H1 (cell line): ENCODE measurements around the gene RHOV. TPM values are rescaled to one million over a fixed set of nuclear protein-coding genes. Genes with fewer than 3 reads are reported as not detected.
A peak's percentile ranks its signal among the peaks of the same experiment; 100 is the strongest.

Source experiments
- CTCF ChIA-PET: fragments of 300-600 bp; sonication (Branson Sonifier 250); formaldehyde crosslinking; loops from one replicate; lab custom pipeline; 2021; ENCODE audit not compliant: partially characterized antibody; lab: Charles Lee
- POLR2A ChIA-PET: fragments of 300-600 bp; sonication (Branson Sonifier 250); formaldehyde crosslinking; loops from one replicate; lab custom pipeline; 2021; ENCODE audit warnings: inconsistent platforms; ENCODE audit not compliant: partially characterized antibody; lab: Charles Lee
- DNase-seq, 2 experiments: peaks; one replicate each; pipeline versions ENCODE4 v3.0.0 to v3.0.0-alpha.2; 2010 to 2022; ENCODE audit warnings: low spot score in 2 of 2, low read depth in 1 of 2, mixed read lengths in 1 of 2
- FAIRE-seq: peaks from 2 replicates; lab custom pipeline; 2011; peaks lifted over from hg19 to GRCh38; lab: Jason Lieb, UNC
- H2AFZ ChIP-seq: 2 replicates; pipeline ENCODE4 v1.8.1; 2012; ENCODE audit warnings: low read length, inconsistent platforms
- H2AK5ac ChIP-seq: 2 replicates; pipeline ENCODE4 v1.6.1; 2013; ENCODE audit warnings: low read depth, low read length
- H2BK120ac ChIP-seq: replicated peaks from 2 replicates; pipeline ENCODE3; 2013; ENCODE audit warnings: low read depth, low read length, inconsistent platforms
- H2BK12ac ChIP-seq: 2 replicates; pipeline ENCODE4 v1.6.1; 2013; ENCODE audit warnings: low read depth, low read length
- H2BK15ac ChIP-seq: 2 replicates; pipeline ENCODE4 v1.6.1; 2013; ENCODE audit warnings: low read length
- H2BK20ac ChIP-seq: 2 replicates; pipeline ENCODE4 v1.6.1; 2013; ENCODE audit warnings: low read length
- H2BK5ac ChIP-seq: 2 replicates; pipeline ENCODE4 v1.6.1; 2013; ENCODE audit warnings: low read depth, low read length
- H3K14ac ChIP-seq: 2 replicates; pipeline ENCODE4 v1.6.1; 2013; ENCODE audit warnings: inconsistent platforms; ENCODE audit not compliant: insufficient read length
- H3K18ac ChIP-seq: 2 replicates; pipeline ENCODE4 v1.6.1; 2013; ENCODE audit warnings: low read length; ENCODE audit errors: extremely low read depth
- H3K23ac ChIP-seq: 2 replicates; pipeline ENCODE4 v1.6.1; 2013; ENCODE audit warnings: inconsistent platforms; ENCODE audit not compliant: insufficient read length
- H3K23me2 ChIP-seq: 2 replicates; pipeline ENCODE4 v1.6.1; 2013; ENCODE audit warnings: low read depth, low read length
- H3K27ac ChIP-seq: 2 replicates; pipeline ENCODE4 v1.6.1; 2011; ENCODE audit warnings: low read depth, low read length, inconsistent platforms
- H3K27me3 ChIP-seq, 4 experiments: replicated peaks in 1 of 4; 1 replicate in 1 of 4; 2 replicates in 3 of 4; pipeline versions ENCODE4 v1.6.1 to v1.8.1; 2011 to 2013; ENCODE audit warnings: low read length in 3 of 4, mild to moderate bottlenecking in 3 of 4, inconsistent platforms in 2 of 4, mixed read lengths in 2 of 4, moderate library complexity in 1 of 4; ENCODE audit not compliant: control insufficient read depth in 3 of 4, insufficient read depth in 3 of 4; ENCODE audit errors: extremely low read depth in 1 of 4
- H3K36me3 ChIP-seq, 4 experiments: 2 replicates each; pipeline versions ENCODE4 v1.6.1 to v1.8.1; 2011 to 2013; ENCODE audit warnings: mild to moderate bottlenecking in 4 of 4, low read length in 3 of 4, moderate library complexity in 2 of 4, control low read depth in 1 of 4, inconsistent platforms in 1 of 4; ENCODE audit not compliant: insufficient read depth in 4 of 4, control insufficient read depth in 2 of 4
- H3K4ac ChIP-seq: replicated peaks from 2 replicates; pipeline ENCODE3; 2013; ENCODE audit warnings: low read length, low read depth, mixed read lengths, inconsistent platforms; ENCODE audit not compliant: insufficient read length
- H3K4me1 ChIP-seq, 4 experiments: replicated peaks in 1 of 4; 1 replicate in 1 of 4; 2 replicates in 3 of 4; pipeline versions ENCODE4 v1.6.1 to v1.8.1; 2011 to 2013; ENCODE audit warnings: low read length in 3 of 4, inconsistent platforms in 2 of 4, mixed read lengths in 1 of 4; ENCODE audit not compliant: insufficient read depth in 4 of 4, control insufficient read depth in 3 of 4
- H3K4me2 ChIP-seq, 2 experiments: 2 replicates each; pipeline versions ENCODE4 v1.6.1 to v1.8.1; 2011 to 2013; ENCODE audit warnings: low read depth in 2 of 2, low read length in 2 of 2, control low read depth in 1 of 2, inconsistent platforms in 1 of 2, mild to moderate bottlenecking in 1 of 2; ENCODE audit not compliant: insufficient read depth in 1 of 2
- H3K4me3 ChIP-seq, 4 experiments: fragments of 200-600, 300-600 bp in 1 of 4; sonication (generic), shearing (Covaris generic), sonication (Bioruptor Twin) in 1 of 4; 2 replicates each; pipeline versions ENCODE4 v1.5.1 to v1.8.1; 2011 to 2016; ENCODE audit warnings: low read length in 4 of 4, low read depth in 3 of 4, control low read depth in 2 of 4, inconsistent platforms in 2 of 4, mild to moderate bottlenecking in 2 of 4, mixed read lengths in 1 of 4, moderate library complexity in 1 of 4; ENCODE audit not compliant: insufficient read depth in 2 of 4; ENCODE audit errors: extremely low read depth in 1 of 4
- H3K56ac ChIP-seq: replicated peaks from 2 replicates; pipeline ENCODE3; 2013; ENCODE audit warnings: low read depth, mild to moderate bottlenecking, mixed read lengths, low read length, inconsistent platforms; ENCODE audit not compliant: insufficient read length
- H3K79me1 ChIP-seq: 2 replicates; pipeline ENCODE4 v1.6.1; 2013; ENCODE audit warnings: low read depth, low read length, control low read depth
- H3K79me2 ChIP-seq, 2 experiments: 2 replicates each; pipeline versions ENCODE4 v1.6.1 to v1.8.1; 2012 to 2013; ENCODE audit warnings: low read length in 2 of 2, mild to moderate bottlenecking in 2 of 2, inconsistent platforms in 1 of 2; ENCODE audit not compliant: insufficient read depth in 2 of 2, control insufficient read depth in 1 of 2
- H3K9ac ChIP-seq, 4 experiments: replicated peaks in 1 of 4; 1 replicate in 1 of 4; 2 replicates in 3 of 4; pipeline versions ENCODE4 v1.6.1 to v1.8.1; 2011 to 2013; ENCODE audit warnings: low read depth in 3 of 4, low read length in 3 of 4, control low read depth in 2 of 4, mild to moderate bottlenecking in 2 of 4, moderate library complexity in 2 of 4, inconsistent platforms in 1 of 4; ENCODE audit errors: extremely low read depth in 1 of 4
- H3K9me3 ChIP-seq, 2 experiments: 2 replicates each; pipeline versions ENCODE4 v1.6.1 to v1.8.1; 2012 to 2013; ENCODE audit warnings: mild to moderate bottlenecking in 2 of 2, moderate library complexity in 2 of 2, control low read depth in 1 of 2, inconsistent platforms in 1 of 2, low read depth in 1 of 2, low read length in 1 of 2, mixed read lengths in 1 of 2; ENCODE audit not compliant: insufficient read depth in 2 of 2
- H4K20me1 ChIP-seq, 2 experiments: replicated peaks in 1 of 2; 2 replicates each; pipeline versions ENCODE3 to v1.8.1; 2011 to 2013; ENCODE audit warnings: inconsistent platforms in 2 of 2, low read length in 2 of 2, mild to moderate bottlenecking in 1 of 2; ENCODE audit not compliant: insufficient read depth in 2 of 2, control insufficient read depth in 1 of 2
- H4K5ac ChIP-seq: 2 replicates; pipeline ENCODE4 v1.6.1; 2013; ENCODE audit warnings: low read length, low read depth, mixed read lengths, inconsistent platforms; ENCODE audit not compliant: insufficient read length
- H4K8ac ChIP-seq: 2 replicates; pipeline ENCODE4 v1.8.0; 2013; ENCODE audit warnings: mild to moderate bottlenecking, moderate library complexity, low read length, inconsistent platforms; ENCODE audit not compliant: insufficient read depth; ENCODE audit errors: extremely low read depth
- H4K91ac ChIP-seq: replicated peaks from 2 replicates; pipeline ENCODE3; 2013; ENCODE audit warnings: low read length, mixed read lengths, inconsistent platforms; ENCODE audit not compliant: insufficient read length
- BACH1 ChIP-seq: IDR thresholded peaks from 2 replicates; pipeline ENCODE4 v1.6.1; 2012; ENCODE audit warnings: low read length, improper control_type of control experiment
- CHD2 ChIP-seq: IDR thresholded peaks from 2 replicates; pipeline ENCODE4 v1.6.1; 2012; ENCODE audit warnings: low read length, improper control_type of control experiment
- JUN ChIP-seq: IDR thresholded peaks from 2 replicates; pipeline ENCODE4 v1.6.1; 2011; ENCODE audit warnings: low read depth, mild to moderate bottlenecking, improper control_type of control experiment, low read length
- PHF8 ChIP-seq: fragments of 200-600 bp; sonication (generic); conservative IDR thresholded peaks from 2 replicates; pipeline ENCODE4 v1.7.1; 2012; ENCODE audit warnings: low read depth, mild to moderate bottlenecking, inconsistent platforms, low read length, moderate library complexity
- POLR2A ChIP-seq, 2 experiments: IDR thresholded peaks; 1 replicate in 1 of 2; 2 replicates in 1 of 2; pipeline ENCODE4 v1.6.1; 2011; ENCODE audit warnings: low read depth in 2 of 2, low read length in 2 of 2, mild to moderate bottlenecking in 2 of 2; ENCODE audit errors: control extremely low read depth in 1 of 2
- POLR2AphosphoS5 ChIP-seq: IDR thresholded peaks from 2 replicates; pipeline ENCODE4 v1.6.1; 2011; ENCODE audit warnings: low read depth, low read length
- RAD21 ChIP-seq, 2 experiments: IDR thresholded peaks in 1 of 2; conservative IDR thresholded peaks in 1 of 2; 2 replicates each; pipeline ENCODE4 v1.6.1; 2011; ENCODE audit warnings: low read depth in 2 of 2, low read length in 2 of 2, improper control_type of control experiment in 1 of 2, inconsistent platforms in 1 of 2, mild to moderate bottlenecking in 1 of 2, moderate library complexity in 1 of 2
- SP4 ChIP-seq: IDR thresholded peaks from 2 replicates; pipeline ENCODE4 v1.6.1; 2012; ENCODE audit warnings: low read length, inconsistent platforms
- TBP ChIP-seq: IDR thresholded peaks from 2 replicates; pipeline ENCODE4 v1.6.1; 2011; ENCODE audit warnings: low read depth, low read length, improper control_type of control experiment
- TEAD4 ChIP-seq: IDR thresholded peaks from 2 replicates; pipeline ENCODE4 v1.6.1; 2012; ENCODE audit warnings: low read depth, low read length, inconsistent platforms, mixed read lengths
- ZNF274 ChIP-seq: IDR thresholded peaks from 2 replicates; pipeline ENCODE4 v1.7.0; 2012; ENCODE audit warnings: low read length, borderline replicate concordance; ENCODE audit errors: extremely low read depth
- WGBS, 2 experiments: shearing (Covaris generic) in 1 of 2; methylation state at CpG; one replicate each; pipeline versions ENCODE4 v1.1.6 to v1.1.7; 2013 to 2015; ENCODE audit warnings: low lambda C conversion rate in 2 of 2, mixed read lengths in 2 of 2, inconsistent platforms in 1 of 2, low coverage in 1 of 2, missing lambda C conversion rate in 1 of 2; ENCODE audit not compliant: insufficient replicate concordance in 2 of 2, insufficient coverage in 1 of 2, insufficient read length in 1 of 2; ENCODE audit errors: extremely low coverage in 1 of 2, missing lambda C conversion rate in 1 of 2; 5-methylcytosine and 5-hydroxymethylcytosine counted together
- polyA plus RNA-seq, 7 experiments: library from polyadenylated mRNA; depleted of rRNA in 3 of 7; stranded (reverse) in 5 of 7; unstranded in 2 of 7; fragments of >200 nt in 5 of 7; fragments of 200-250 nt in 2 of 7; gene quantifications; 1 replicate in 5 of 7; 2 replicates in 1 of 7; 4 replicates in 1 of 7; pipeline versions ENCODE4 v1.2.1 to v1.2.3, GENCODE V29; 2011 to 2013; ENCODE audit warnings: missing spikeins in 2 of 7, mixed read lengths in 2 of 7
- total RNA-seq: library from RNA; stranded (reverse); fragmentation: NEBNext Ultra II Directional; extraction: Animal tissue kit (Norgen Biotek cat#: 25700); gene quantifications from 2 replicates; pipeline ENCODE4 v1.2.1, GENCODE V29; 2021
- TF ChIP-seq, protein P1 (sequence below): IDR thresholded peaks from 2 replicates; pipeline ENCODE4 v1.6.1; 2012; ENCODE audit warnings: inconsistent platforms

The RHOV gene
- total and polyA plus RNA-seq, 2 of the 8 experiments (the other 6 are each of a cell fraction or from before 2014, with no cell fraction given), result 1.5 to 2.7 TPM

DNA sequence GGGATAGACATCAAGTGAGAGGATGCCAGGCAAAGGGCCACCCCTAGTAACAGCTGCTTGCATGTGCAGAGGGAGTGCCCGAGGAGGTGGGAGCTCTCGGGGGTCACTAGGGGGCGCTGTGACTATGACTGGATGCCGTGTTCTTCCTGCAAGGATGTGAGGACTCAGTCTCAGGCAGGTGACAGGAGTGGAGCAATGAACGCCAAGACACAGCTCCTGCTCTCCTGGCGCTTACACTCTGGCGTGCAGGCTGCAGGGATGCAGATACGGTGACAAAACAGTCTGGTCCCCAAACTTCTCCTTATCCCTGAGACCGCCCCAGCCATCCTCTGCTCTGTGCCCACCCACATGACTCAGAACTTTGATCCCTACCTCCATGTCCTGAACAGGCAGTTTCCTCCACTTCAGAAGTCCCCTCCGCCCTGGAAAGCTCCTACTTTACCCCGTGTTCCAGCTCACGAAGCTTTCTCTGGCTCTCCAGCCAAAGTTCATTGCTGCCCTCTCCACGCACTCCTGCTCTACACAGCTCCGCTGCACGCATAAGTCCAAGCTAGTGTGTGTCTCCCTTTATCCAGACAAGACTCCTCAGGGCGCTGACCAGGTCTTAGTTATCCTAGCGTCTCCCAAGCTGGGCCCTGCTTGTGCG, 14.7 kb downstream of the RHOV start:
- CTCF ChIA-PET, result interaction anchor here (0.6 to 8.6 kb wide), 33 partner anchors 15 to 403 kb away, joined by 3 to 208 read pairs (median 4); partner anchors contain the start of genes CHAC1, GCHFR, PPP1R14D and SPINT1
- no peaks in the 10 kb centered on the region for H3K23me2 ChIP-seq
- peaks cover 9 to 22% (median 20%) of the 10 kb centered on the region in 4 experiments; a peak in 7 of 8 replicates for H3K36me3 ChIP-seq
- H3K79me2 ChIP-seq, result no peaks in the 10 kb centered on the region
- no peak overlapping the region for H3K14ac ChIP-seq
- no peak overlapping the region for H4K91ac ChIP-seq
- peak overlapping the region; percentile 53; the same call in 1 of the 2 replicates for H2BK15ac ChIP-seq
- H3K18ac ChIP-seq, result no peak overlapping the region; the same call in 1 of the 2 replicates
- FAIRE-seq, result peak; percentile 60
- no peak overlapping the region for H2AFZ ChIP-seq
- H2BK12ac ChIP-seq, result 0 out of 2 replicates have a peak overlapping the region, but pooled peaks have one; percentile 3
- WGBS, 2 experiments, result 56% methylated on average over 18 of the region's 18 CpGs; no CpG with 5 or more reads in 1 of the 2 experiments
- no peak overlapping the region for H3K9ac ChIP-seq
- no peak overlapping the region for H2AK5ac ChIP-seq
- H3K23ac ChIP-seq, result no peak overlapping the region
- H4K8ac ChIP-seq, result no peak overlapping the region
- no peaks in the 10 kb centered on the region for H3K9me3 ChIP-seq
- peaks cover under 1 to 1% of the 10 kb centered on the region in 2 experiments for H4K20me1 ChIP-seq
- no peak overlapping the region for H2BK5ac ChIP-seq
- no peak overlapping the region for H3K56ac ChIP-seq
- no peak overlapping the region for H3K4me2 ChIP-seq
- H3K79me1 ChIP-seq, result no peaks in the 10 kb centered on the region
- no peak overlapping the region for H2BK120ac ChIP-seq
- POLR2A ChIA-PET, result interaction anchor here (0.7 to 5.6 kb wide), 16 partner anchors 9 to 95 kb away, joined by 3 to 49 read pairs (median 4); partner anchors contain the start of genes CHAC1, DNAJC17, GCHFR and PPP1R14D
- H4K5ac ChIP-seq, result no peak overlapping the region
- H3K4ac ChIP-seq, result no peak overlapping the region
- H2BK20ac ChIP-seq, result no peak overlapping the region
- H3K27ac ChIP-seq, result no peak overlapping the region
- H3K4me3 ChIP-seq, result no peak overlapping the region; a peak in 1 of 8 replicates
- H3K27me3 ChIP-seq, result no peaks in the 10 kb centered on the region
- peaks cover 0 to 3% (median 0%) of the 10 kb centered on the region in 4 experiments; a peak in 1 of 7 replicates for H3K4me1 ChIP-seq
- peak; percentile 79 to 98 for DNase-seq
- TF ChIP-seq SP4 (no peak), POLR2A (IDR thresholded peaks at IDR 0.05; ENCODE audit: control extremely low read depth in 1 of 2, low read depth in 2 of 2, low read length in 2 of 2) (peak in 1 of 2 experiments; percentile 56; a peak in 1 of 3 replicates), JUN (no peak), TEAD4 (no peak), POLR2AphosphoS5 (peak; percentile 69; the same call in 1 of the 2 replicates), CHD2 (no peak), ZNF274 (no peak), RAD21 (IDR thresholded peaks at IDR 0.05 in 1 of 2, conservative IDR thresholded peaks at IDR 0.05 in 1 of 2; ENCODE audit: low read depth in 2 of 2, low read length in 2 of 2) (peak; percentile 68 to 76), BACH1 (no peak), PHF8 (no peak), TBP (no peak)
- TF ChIP-seq, protein P1, sequence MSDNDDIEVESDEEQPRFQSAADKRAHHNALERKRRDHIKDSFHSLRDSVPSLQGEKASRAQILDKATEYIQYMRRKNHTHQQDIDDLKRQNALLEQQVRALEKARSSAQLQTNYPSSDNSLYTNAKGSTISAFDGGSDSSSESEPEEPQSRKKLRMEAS, result peak; percentile 60
